GM12864 (cell line): Measurements from ENCODE around the gene IGSF3.
A peak's percentile ranks its signal among the peaks of the same experiment; 100 is the strongest.
"Not testable (repeated sequence)": the region's sequence is repeated elsewhere in the genome, so short reads cannot be mapped to it uniquely, and the experiment has no call there.

Experiments used
- DNase-seq: peaks from one replicate; pipeline ENCODE4 v3.0.0-alpha.2; 2011; ENCODE audit warnings: low read depth
- H3K4me3 ChIP-seq: 2 replicates; pipeline ENCODE4 v1.5.1; 2011; ENCODE audit warnings: mild to moderate bottlenecking, low read depth, low read length, control low read depth
- TF ChIP-seq, protein P1 (sequence below): IDR thresholded peaks from 2 replicates; pipeline ENCODE4 v1.5.1; 2011; ENCODE audit warnings: low read depth, mild to moderate bottlenecking, moderate library complexity, low read length, control low read depth, inconsistent platforms; ENCODE audit errors: missing control alignments

IGSF3 gene

DNA sequence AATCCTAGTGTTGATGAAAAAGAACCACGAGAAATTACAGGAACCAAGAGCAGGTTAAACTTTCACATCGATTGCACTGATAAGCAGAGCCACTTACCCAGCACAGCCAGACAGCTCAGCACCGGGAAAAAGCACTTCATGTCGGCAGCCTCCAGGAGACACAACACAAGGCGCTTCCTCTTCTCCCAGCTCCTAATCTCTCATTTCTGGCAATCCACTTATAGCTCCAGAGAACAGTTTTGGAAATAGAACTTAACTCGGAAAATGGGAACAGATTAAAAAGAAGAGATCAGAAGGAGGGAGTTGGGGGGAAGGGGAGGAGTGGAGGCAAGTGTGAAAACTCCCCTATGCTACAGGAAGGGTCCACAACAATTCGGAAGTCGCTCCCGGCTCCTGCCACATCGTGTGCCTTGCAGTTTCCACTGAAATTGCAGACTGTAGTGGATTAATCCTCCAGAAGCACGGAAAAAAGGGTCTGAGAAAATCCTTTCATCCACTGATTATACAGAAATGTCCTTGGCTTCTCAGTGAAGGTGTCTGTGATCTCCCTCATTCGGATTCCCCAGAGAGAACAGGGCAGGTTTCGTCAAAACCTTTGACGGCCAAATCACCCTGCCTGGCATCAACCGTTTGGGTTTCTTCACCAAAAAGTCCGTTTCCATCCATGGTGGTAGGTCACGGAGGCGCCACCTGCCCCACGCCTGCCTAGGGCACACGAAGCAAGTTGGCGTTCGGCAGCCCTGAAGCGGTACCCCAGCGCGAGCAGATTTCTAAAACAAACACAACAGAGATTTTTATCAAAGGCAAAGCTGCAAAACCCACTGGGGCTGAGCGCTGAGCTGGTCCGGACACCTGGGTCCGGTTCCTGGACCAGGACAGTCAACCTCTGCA, 1.1 kb downstream of the IGSF3 start:
- DNase-seq = no peak
- TF ChIP-seq, protein P1, sequence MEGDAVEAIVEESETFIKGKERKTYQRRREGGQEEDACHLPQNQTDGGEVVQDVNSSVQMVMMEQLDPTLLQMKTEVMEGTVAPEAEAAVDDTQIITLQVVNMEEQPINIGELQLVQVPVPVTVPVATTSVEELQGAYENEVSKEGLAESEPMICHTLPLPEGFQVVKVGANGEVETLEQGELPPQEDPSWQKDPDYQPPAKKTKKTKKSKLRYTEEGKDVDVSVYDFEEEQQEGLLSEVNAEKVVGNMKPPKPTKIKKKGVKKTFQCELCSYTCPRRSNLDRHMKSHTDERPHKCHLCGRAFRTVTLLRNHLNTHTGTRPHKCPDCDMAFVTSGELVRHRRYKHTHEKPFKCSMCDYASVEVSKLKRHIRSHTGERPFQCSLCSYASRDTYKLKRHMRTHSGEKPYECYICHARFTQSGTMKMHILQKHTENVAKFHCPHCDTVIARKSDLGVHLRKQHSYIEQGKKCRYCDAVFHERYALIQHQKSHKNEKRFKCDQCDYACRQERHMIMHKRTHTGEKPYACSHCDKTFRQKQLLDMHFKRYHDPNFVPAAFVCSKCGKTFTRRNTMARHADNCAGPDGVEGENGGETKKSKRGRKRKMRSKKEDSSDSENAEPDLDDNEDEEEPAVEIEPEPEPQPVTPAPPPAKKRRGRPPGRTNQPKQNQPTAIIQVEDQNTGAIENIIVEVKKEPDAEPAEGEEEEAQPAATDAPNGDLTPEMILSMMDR = no peak
- H3K4me3 ChIP-seq = peak overlapping the region; percentile 58

DNA sequence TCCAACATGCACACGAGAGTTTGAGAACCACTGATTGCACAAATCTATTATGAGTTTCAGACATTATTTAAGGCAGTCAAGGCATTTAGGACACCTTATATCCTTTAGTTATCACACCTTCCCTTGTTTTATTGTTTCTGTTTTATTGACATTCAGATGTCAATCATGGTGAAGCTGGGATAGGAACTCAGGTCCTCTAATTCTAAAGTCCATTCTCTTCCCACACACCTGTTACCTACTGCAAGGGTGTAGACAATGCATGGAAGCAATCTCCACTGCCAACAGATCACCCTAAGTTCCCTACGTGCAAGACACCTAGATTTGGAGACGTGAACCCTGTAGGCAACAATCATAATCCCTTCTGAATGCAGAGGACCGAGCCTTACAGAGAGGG, 2.6 kb downstream of the IGSF3 start:
- DNase-seq = no peak
- TF ChIP-seq, protein P1 = no peak
- H3K4me3 ChIP-seq = no peak overlapping the region

DNA sequence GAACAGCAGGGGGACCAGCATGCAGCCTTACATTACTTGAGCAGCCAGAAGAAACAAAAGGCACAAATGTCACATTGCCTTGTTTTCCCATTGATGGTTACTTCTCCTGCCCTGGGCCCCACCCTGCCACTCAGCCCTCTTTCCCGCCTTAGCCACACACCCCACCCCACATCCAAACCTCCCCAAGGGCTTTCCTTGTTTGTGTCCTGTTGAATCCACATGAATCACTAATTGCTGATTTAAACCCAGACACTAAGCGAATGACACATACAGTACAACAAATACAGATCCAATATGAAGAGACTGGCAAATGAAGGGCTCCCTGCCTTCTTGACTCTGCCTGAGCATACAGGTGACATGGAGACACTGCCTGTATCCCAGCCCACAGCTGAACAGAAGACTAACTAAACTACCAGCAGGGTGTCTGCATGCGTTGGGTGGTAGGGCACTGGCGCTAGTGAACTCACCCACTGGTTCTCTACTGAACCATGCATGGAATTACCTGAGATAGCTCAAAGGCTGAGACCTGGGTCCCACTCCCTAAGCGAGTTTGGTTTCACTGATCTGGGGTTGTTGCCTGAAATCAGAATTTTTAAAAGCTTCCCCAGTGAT, 3.1 kb downstream of the IGSF3 start:
- no peak for DNase-seq
- no peak overlapping the region for H3K4me3 ChIP-seq
- TF ChIP-seq, protein P1 = no peak

DNA sequence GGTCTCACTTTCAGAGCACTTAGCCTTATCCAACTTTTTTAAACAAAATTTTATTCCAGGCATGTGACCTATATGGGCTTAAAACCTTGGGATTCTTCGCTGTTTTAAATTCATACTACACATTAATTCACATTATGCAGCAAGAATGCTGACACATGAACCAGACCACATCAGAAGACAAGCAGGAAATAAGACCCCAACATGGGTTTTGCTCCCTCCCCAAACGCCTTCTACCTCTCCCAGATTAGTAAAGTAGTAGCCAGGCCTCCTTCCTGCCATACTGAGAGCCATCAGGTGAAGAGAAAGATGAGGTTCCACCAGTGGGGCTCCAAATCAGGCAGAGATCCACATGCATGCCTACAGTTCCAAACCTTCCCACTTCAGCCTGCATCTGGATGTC, 3.7 kb downstream of the IGSF3 start:
- no peak overlapping the region for H3K4me3 ChIP-seq
- DNase-seq = no peak
- TF ChIP-seq, protein P1 = no peak

DNA sequence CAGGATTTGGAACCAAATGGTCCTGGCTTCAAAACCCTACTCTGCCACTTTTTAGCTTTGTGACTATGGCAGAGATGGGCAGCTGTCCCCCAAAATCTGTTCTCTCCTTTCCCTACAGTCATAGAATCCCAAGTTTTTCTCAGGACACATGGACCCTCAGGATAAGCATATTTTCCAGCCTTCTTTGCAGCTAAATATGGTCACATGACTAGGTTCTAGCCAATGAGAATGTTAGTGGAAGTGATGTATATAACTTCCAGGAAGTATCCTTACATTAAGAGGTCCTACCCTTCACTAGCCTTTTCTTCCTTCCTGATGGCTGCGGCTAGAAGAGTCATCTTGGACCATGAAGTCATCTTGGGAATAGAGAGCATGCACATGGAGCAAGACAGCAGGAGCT, 5.9 kb downstream of the IGSF3 start:
- no peak for DNase-seq
- no peak overlapping the region for H3K4me3 ChIP-seq
- TF ChIP-seq, protein P1 = no peak

DNA sequence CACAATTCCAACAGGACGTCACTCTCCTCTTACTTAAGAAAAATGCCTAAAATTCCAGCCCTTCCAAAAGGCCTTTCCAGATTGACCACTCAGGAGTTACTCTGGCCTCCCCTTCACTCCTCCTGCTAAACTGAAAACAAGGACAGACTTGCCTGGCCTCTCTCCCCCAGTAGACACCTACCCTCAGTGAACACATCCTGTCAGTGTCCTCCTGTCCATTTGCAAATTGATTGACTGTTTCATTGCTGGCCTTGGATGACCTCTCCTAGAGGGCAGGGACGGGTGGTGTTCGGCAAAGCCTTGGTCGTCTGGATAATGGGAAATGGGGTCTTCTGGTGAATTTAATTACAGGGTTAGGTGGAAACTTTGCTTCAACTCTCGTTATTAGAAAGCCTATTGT, 8.9 kb downstream of the IGSF3 start:
- DNase-seq, H3K4me3 ChIP-seq: not testable (repeated sequence)

DNA sequence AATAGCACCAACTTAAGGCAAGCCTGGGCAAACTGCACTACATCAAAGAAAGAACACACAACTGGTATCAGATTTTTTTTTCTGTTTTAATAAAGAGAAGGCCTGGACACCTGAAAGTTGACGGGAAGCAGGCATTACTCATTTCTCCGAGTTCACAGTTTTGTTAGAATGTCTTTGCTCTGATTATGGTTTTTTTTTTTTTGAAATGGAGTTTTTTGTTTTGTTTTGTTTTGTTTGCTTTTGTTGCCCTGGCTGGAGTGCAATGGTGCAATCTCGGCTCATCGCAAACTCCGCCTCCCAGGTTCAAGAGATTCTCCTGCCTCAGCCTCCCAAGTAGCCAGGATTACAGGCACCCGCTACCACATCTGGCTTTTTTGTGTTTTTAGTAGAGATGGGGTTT, 9.7 kb downstream of the IGSF3 start:
- DNase-seq, H3K4me3 ChIP-seq: not testable (repeated sequence)

DNA sequence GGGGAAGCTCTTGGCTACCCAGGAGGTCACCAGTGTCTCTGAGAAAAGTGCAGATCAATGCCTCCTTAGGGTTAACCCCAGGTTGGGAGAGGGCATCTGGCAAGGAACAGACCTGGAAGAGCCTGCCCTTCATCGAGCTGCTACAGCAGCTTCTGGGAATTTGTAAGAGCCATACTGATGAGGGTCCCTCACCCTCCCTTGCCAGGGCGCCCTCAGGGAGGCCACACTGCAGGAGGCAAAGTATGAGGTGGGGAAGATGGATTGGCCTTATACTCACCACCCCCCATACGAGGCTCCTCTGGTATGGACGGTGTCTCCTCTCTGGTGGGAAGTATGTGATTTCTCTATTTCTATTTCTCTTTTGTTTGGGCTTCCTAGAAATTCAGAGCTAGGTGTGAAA, 13.2 kb downstream of the IGSF3 start:
- TF ChIP-seq, protein P1 = no peak
- DNase-seq = no peak
- no peak overlapping the region for H3K4me3 ChIP-seq

DNA sequence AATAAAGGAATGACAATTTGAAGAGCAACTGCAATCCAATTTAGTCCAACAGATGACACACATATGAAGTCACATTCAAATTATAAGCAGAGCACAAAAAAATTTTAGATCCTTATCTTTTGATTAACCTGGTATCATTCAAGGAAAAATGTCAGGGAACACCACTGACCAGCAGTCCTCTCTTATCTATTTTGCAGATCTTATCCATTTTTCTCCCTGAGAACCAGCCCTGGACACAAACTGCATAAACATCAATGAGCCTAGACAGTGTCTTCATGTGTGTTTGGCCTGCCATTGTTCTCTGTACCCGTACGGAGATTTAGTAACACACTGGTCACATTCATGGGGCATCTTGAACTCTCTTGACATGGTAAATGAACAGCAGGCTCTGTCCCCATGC, 14.9 kb downstream of the IGSF3 start:
- DNase-seq, H3K4me3 ChIP-seq: not testable (repeated sequence)

DNA sequence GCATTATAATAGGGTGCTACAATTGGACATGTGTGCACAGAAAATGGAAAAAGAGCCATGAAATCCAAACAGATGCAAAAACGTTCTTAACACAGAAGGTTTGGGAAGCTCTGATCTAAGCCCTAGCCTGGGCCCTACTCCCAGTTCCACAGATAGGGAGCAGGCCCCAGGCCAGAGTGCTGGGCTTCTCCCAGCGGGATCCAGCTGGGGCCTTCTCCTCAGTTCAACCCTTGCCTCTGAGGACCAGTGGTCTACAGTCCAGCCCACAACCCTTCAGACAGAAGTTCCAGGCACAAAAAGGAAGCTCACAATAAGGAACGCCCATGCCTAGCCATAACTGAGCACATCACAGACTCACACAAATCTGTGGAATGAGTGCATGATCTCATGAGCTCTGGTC, 16.8 kb downstream of the IGSF3 start:
- H3K4me3 ChIP-seq, DNase-seq: not testable (repeated sequence)

DNA sequence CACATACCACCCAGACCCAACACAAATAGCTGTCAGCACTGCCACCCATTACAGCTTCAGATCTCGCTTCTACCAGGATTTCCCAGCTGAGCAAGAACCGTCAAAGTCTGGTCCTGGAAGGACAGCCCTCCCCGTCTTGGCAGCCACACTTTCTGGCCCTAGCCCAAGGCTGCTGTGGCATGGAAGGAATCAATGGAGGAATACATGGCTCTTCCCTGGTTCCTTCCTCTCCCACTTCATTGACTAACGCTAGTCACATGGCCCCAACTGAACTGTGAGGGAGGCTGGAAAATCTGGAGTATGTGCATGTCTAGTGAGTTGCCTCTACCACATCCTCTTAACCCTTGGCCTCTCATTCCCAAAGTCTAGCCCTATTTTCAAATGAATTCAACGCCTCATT, 18.5 kb downstream of the IGSF3 start:
- H3K4me3 ChIP-seq, DNase-seq: not testable (repeated sequence)
